ENCODE measurements around the gene CALHM4.

Gene CALHM4

DNA sequence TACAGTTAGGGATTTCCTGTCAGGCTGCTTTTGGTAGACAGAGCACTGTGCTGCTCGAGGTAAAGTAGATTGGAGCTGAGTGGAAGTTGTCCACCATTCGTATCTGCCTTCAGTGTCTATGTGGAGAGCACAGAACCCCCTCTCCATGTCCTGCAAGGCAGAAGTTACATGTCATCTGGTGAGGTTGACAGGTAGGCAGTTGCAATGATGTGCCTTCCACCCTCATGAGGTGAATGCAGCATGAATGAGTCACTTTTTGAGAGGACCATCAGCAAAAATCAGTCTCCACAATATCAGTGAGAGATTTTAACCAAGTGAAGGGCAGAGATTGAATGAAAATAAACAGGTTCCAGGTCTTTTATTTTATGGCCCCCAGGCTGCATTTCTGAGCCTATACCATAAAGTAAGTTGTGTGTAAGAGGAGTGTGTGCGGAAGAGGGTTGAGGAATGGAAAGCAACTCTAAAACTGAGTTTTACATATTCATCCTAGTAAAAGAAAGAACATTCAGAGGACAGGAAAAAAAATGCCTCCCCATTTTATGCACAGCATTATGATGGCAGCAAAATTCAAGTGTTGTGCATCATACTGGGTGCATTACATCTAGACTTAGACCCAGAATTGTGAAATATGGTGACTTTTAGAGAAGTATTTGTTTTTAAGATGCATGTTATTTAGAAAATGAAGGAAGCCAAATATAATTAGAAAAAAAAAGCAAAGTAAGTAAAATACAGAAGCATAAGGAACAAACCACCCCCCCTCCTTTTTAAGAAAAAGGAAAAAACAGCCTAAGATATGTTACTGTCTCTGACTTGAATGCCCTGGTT is 23.9 kb upstream of the CALHM4 start:
- peaks cover 74% of the 10 kb centered on the region for H3K27me3 Mint-ChIP-seq (ENCODE audit: low read depth)
- H3K4me3 Mint-ChIP-seq = no peak overlapping the region
- H3K36me3 Mint-ChIP-seq (ENCODE audit: low read depth) = no peaks in the 10 kb centered on the region
- H3K9me3 Mint-ChIP-seq = no peaks in the 10 kb centered on the region
- no peak overlapping the region for H3K27ac Mint-ChIP-seq
- H3K4me1 Mint-ChIP-seq (ENCODE audit: low read depth) = peaks cover 1% of the 10 kb centered on the region

GRCh38 chr6:116530436-116530835 is 23.1 kb upstream of the CALHM4 start:
- Mint-ChIP-seq H3K27ac (no peak overlapping the region), H3K9me3 (no peaks in the 10 kb centered on the region), H3K4me1 (ENCODE audit: low read depth) (peaks cover 1% of the 10 kb centered on the region), H3K36me3 (ENCODE audit: low read depth) (no peaks in the 10 kb centered on the region), H3K4me3 (no peak overlapping the region), H3K27me3 (ENCODE audit: low read depth) (peaks cover 78% of the 10 kb centered on the region)

DNA sequence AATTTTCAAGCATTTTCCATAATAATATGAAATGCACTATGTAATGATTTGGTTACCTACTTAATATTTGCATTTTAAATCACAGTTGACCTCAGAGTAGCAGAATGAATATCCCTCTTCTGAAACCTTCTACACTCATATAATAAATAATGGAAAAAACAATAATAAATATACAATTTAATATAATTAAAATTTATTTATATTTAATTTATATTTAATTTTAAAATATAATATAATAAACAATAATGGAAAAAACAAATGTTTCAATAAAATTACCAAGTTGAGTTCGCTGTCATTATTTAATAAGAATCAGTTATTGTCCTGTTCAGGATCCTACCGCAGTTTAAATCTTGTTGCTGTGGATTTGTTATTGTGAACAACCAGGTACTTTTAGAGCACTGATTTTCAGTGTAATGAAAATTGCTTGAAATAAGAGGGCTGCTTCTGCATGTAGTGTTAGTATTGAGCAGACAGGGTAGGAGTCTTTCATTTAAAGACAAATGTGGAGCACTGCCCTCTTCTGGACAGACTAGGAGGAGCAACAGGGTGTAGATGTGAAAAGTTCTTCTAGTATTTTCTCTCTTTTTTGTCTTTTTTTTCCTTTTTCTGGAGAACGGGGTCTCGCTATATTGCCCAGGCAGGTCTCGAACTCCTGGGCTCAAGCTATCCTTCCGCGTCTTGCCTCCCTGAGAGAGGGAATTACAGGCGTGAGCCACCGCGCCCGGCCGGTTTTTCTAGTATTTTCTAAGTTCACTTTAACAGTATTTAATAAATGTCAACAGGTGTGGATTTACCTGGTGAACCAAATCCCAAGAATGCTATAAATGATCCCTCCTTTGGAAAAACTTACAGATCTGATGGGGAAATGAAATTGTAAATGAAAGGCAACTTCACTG is 21.6 kb upstream of the CALHM4 start:
- H3K27ac Mint-ChIP-seq = no peak overlapping the region
- no peaks in the 10 kb centered on the region for H3K36me3 Mint-ChIP-seq (ENCODE audit: low read depth)
- H3K4me3 Mint-ChIP-seq = no peak overlapping the region
- no peaks in the 10 kb centered on the region for H3K9me3 Mint-ChIP-seq
- peaks cover 72% of the 10 kb centered on the region for H3K27me3 Mint-ChIP-seq (ENCODE audit: low read depth)
- H3K4me1 Mint-ChIP-seq (ENCODE audit: low read depth) = peaks cover 1% of the 10 kb centered on the region

GRCh38 chr6:116533233-116533957 is 20.2 kb upstream of the CALHM4 start:
- peaks cover 1% of the 10 kb centered on the region for H3K4me1 Mint-ChIP-seq (ENCODE audit: low read depth)
- no peaks in the 10 kb centered on the region for H3K9me3 Mint-ChIP-seq
- H3K27me3 Mint-ChIP-seq (ENCODE audit: low read depth) = peaks cover 61% of the 10 kb centered on the region
- H3K27ac Mint-ChIP-seq = no peak overlapping the region
- no peaks in the 10 kb centered on the region for H3K36me3 Mint-ChIP-seq (ENCODE audit: low read depth)
- H3K4me3 Mint-ChIP-seq = no peak overlapping the region

- no peak overlapping the region for H3K4me3 Mint-ChIP-seq
- peaks cover 53% of the 10 kb centered on the region for H3K27me3 Mint-ChIP-seq (ENCODE audit: low read depth)
- no peaks in the 10 kb centered on the region for H3K9me3 Mint-ChIP-seq
- no peak overlapping the region for H3K27ac Mint-ChIP-seq
- H3K36me3 Mint-ChIP-seq (ENCODE audit: low read depth) = no peaks in the 10 kb centered on the region
- peaks cover 1% of the 10 kb centered on the region for H3K4me1 Mint-ChIP-seq (ENCODE audit: low read depth)
Observed at GRCh38 chr6:116535109-116535508, 18.4 kb upstream of the CALHM4 start.

- Mint-ChIP-seq H3K9me3 (no peaks in the 10 kb centered on the region), H3K27ac (no peak overlapping the region), H3K4me1 (ENCODE audit: low read depth) (no peaks in the 10 kb centered on the region), H3K36me3 (ENCODE audit: low read depth) (no peaks in the 10 kb centered on the region), H3K27me3 (ENCODE audit: low read depth) (peaks cover 56% of the 10 kb centered on the region), H3K4me3 (no peak overlapping the region)
Observed at GRCh38 chr6:116536216-116536621, 17.3 kb upstream of the CALHM4 start.

DNA sequence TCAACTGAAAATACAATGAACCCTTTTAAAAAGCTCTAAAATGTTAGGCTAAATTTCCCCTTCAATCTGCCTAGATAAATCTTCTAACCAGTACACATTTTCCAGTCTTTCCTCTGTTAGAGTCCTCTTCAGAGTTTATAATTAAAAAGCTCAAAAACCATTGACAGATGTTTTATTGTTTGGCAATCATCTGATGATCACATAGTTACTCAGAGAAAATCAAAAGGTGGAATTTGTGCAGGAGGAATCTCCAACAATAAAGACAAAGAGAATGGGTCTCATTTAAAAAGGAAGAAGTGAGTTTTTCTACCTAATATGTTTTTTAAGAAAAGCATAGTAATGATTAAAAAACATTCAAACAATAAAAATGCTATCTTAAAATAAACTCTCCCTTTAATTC is 11.1 kb upstream of the CALHM4 start:
- no peaks in the 10 kb centered on the region for H3K36me3 Mint-ChIP-seq (ENCODE audit: low read depth)
- no peaks in the 10 kb centered on the region for H3K9me3 Mint-ChIP-seq
- no peak overlapping the region for H3K27ac Mint-ChIP-seq
- H3K4me1 Mint-ChIP-seq (ENCODE audit: low read depth) = no peaks in the 10 kb centered on the region
- H3K27me3 Mint-ChIP-seq (ENCODE audit: low read depth) = peaks cover 51% of the 10 kb centered on the region
- no peak overlapping the region for H3K4me3 Mint-ChIP-seq

- Mint-ChIP-seq H3K27me3 (ENCODE audit: low read depth) (peaks cover 51% of the 10 kb centered on the region), H3K27ac (no peak overlapping the region), H3K36me3 (ENCODE audit: low read depth) (no peaks in the 10 kb centered on the region), H3K4me3 (no peak overlapping the region), H3K9me3 (no peaks in the 10 kb centered on the region), H3K4me1 (ENCODE audit: low read depth) (no peaks in the 10 kb centered on the region)
Observed at GRCh38 chr6:116543149-116543548, 10.4 kb upstream of the CALHM4 start.

DNA sequence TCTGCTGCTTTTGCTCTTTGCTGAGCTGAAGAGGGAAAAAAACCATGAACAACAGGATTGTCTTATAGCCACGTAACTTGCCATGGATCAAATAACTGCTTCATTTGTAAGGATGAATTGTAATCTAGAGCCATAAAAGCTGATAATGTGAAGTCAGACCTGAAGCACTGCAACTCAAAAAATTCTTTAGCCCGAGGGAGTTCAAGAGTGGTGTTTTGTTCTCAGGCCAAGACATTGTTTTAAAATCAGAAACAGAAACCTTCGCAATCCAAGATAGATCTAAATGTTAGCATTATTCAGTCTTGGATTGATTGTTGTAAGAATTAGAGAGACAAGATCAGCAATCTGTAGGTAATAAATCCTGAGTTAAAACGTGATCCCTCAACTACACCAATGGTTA is 7.9 kb upstream of the CALHM4 start, which contains the start of gene TRAPPC3L:
Gene TRAPPC3L (minus strand): TSS at position 34 of the 400 bp plus-strand sequence. CDS start 170 bp downstream, outside the sequence.
- no peak within 1 kb of the TSS for H3K4me3 Mint-ChIP-seq
- no peaks in the 10 kb centered on the region for H3K4me1 Mint-ChIP-seq (ENCODE audit: low read depth)
- peaks cover 43% of the 10 kb centered on the region for H3K27me3 Mint-ChIP-seq (ENCODE audit: low read depth)
- no peaks in the 10 kb centered on the region for H3K36me3 Mint-ChIP-seq (ENCODE audit: low read depth)
- no peaks in the 10 kb centered on the region for H3K9me3 Mint-ChIP-seq
- H3K27ac Mint-ChIP-seq = no peak within 1 kb of the TSS

DNA sequence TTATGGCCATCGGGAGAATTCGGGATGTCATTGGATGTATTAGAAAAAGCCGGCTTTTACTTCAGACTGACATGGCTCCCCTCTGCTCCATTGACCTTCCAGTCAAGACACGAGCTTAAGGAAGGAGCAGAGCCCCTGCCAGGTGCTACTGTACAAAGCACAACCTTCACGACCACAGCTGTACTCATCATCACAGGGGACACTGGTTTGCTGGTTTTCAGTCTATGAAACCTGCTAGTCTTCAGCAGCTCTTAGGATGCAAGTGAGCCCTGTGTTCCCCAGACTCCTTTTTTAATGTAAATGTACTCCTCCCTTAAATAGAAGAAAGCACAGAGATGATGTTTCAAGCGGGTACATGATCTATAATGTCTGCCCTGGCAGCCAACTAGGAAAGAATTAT is 6.2 kb upstream of the CALHM4 start:
- Mint-ChIP-seq H3K4me1 (ENCODE audit: low read depth) (no peaks in the 10 kb centered on the region), H3K27me3 (ENCODE audit: low read depth) (peaks cover 39% of the 10 kb centered on the region), H3K27ac (no peak overlapping the region), H3K9me3 (no peaks in the 10 kb centered on the region), H3K4me3 (no peak overlapping the region), H3K36me3 (ENCODE audit: low read depth) (no peaks in the 10 kb centered on the region)

GRCh38 chr6:116550796-116551195 is 2.8 kb upstream of the CALHM4 start:
- Mint-ChIP-seq H3K27ac (no peak overlapping the region), H3K9me3 (no peaks in the 10 kb centered on the region), H3K27me3 (ENCODE audit: low read depth) (peaks cover 25% of the 10 kb centered on the region), H3K4me1 (ENCODE audit: low read depth) (no peaks in the 10 kb centered on the region), H3K36me3 (ENCODE audit: low read depth) (no peaks in the 10 kb centered on the region), H3K4me3 (no peak overlapping the region)

DNA sequence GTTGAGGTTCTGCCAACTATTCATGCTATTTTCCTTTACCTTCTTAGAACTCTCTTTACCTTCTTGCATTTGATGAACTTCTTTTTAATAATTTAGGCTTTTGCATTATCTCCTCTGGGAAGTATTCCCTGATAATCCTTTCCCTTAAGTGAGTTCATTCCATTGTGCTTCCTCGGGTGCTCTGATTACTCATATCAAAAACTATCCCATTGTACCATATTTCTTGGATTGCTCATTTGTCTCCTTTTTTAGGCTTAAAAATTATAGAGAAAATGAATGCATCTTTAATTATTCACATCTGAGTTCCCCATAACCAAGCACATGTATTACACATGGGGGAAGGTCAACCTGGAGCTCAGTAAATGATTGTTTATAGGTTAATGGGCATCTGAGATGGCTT is 2.5 kb downstream of the CALHM4 start:
- H3K4me3 Mint-ChIP-seq = no peak overlapping the region
- no peaks in the 10 kb centered on the region for H3K4me1 Mint-ChIP-seq (ENCODE audit: low read depth)
- no peaks in the 10 kb centered on the region for H3K9me3 Mint-ChIP-seq
- peaks cover 19% of the 10 kb centered on the region for H3K27me3 Mint-ChIP-seq (ENCODE audit: low read depth)
- no peak overlapping the region for H3K27ac Mint-ChIP-seq
- H3K36me3 Mint-ChIP-seq (ENCODE audit: low read depth) = no peaks in the 10 kb centered on the region

GRCh38 chr6:116556814-116557415 is 3.4 kb downstream of the CALHM4 start:
- H3K36me3 Mint-ChIP-seq (ENCODE audit: low read depth) = no peaks in the 10 kb centered on the region
- no peak overlapping the region for H3K27ac Mint-ChIP-seq
- no peak overlapping the region for H3K4me3 Mint-ChIP-seq
- peaks cover 1% of the 10 kb centered on the region for H3K4me1 Mint-ChIP-seq (ENCODE audit: low read depth)
- peaks cover 24% of the 10 kb centered on the region for H3K27me3 Mint-ChIP-seq (ENCODE audit: low read depth)
- H3K9me3 Mint-ChIP-seq = no peaks in the 10 kb centered on the region

- Mint-ChIP-seq H3K4me1 (ENCODE audit: low read depth) (peaks cover 1% of the 10 kb centered on the region), H3K36me3 (ENCODE audit: low read depth) (no peaks in the 10 kb centered on the region), H3K9me3 (no peaks in the 10 kb centered on the region)
Observed at GRCh38 chr6:116557893-116558292, 4.3 kb downstream of the CALHM4 start.

More at GRCh38 chr6:116557893-116558292, 4.3 kb downstream of the CALHM4 start:
- H3K27me3 Mint-ChIP-seq (ENCODE audit: low read depth) = peaks cover 30% of the 10 kb centered on the region
- no peak overlapping the region for H3K27ac Mint-ChIP-seq
- H3K4me3 Mint-ChIP-seq = no peak overlapping the region

Measured in T-helper 1 cell treated with Interleukin-12 subunit alpha and Interleukin-12 subunit beta and Interleukin-4 antibody, amounts not matched to agents 30 μg/mL and 1 μg/mL, for 36 hours (primary cell).